GM23338 (cell line): ENCODE data around the gene LINC00305. TPM values are rescaled to one million over a fixed set of nuclear protein-coding genes. Genes with fewer than 3 reads are reported as not detected.

Source experiments
- ATAC-seq: fragments of 200-7000 bp; cut with Tn5 transposase; 3 replicates; pipeline ENCODE4 v1.9.1; 2020
- DNase-seq: peaks from one replicate; pipeline ENCODE4 v3.0.0-alpha.2; 2015; ENCODE audit warnings: low spot score
- H2AFZ ChIP-seq: fragments of 200-600 bp; sonication (generic); 2 replicates; pipeline ENCODE4 v1.8.0; 2016; ENCODE audit warnings: antibody characterized with exemption, mild to moderate bottlenecking, moderate library complexity
- H3F3A ChIP-seq: fragments of 200-600 bp; sonication (generic); replicated peaks from 2 replicates; pipeline ENCODE4 v1.8.0; 2017; ENCODE audit warnings: antibody characterized with exemption, mixed run types, low read depth
- H3K27ac ChIP-seq: fragments of 200-600 bp; sonication (generic); 2 replicates; pipeline ENCODE4 v1.6.1; 2016; ENCODE audit warnings: low read depth
- H3K27me3 ChIP-seq: fragments of 200-600 bp; sonication (generic); 2 replicates; pipeline ENCODE4 v1.8.0; 2016; ENCODE audit warnings: mild to moderate bottlenecking, mixed run types, moderate library complexity; ENCODE audit not compliant: insufficient read depth
- H3K36me3 ChIP-seq: fragments of 200-600 bp; sonication (generic); 2 replicates; pipeline ENCODE4 v1.8.0; 2016; ENCODE audit warnings: mild to moderate bottlenecking; ENCODE audit not compliant: insufficient read depth
- H3K4me1 ChIP-seq: fragments of 200-600 bp; sonication (generic); 2 replicates; pipeline ENCODE4 v1.8.0; 2016; ENCODE audit warnings: mild to moderate bottlenecking, moderate library complexity; ENCODE audit not compliant: insufficient read depth
- H3K4me2 ChIP-seq: fragments of 200-600 bp; sonication (generic); 2 replicates; pipeline ENCODE4 v1.7.1; 2017; ENCODE audit warnings: mixed run types
- H3K4me3 ChIP-seq: fragments of 200-600 bp; sonication (generic); 2 replicates; pipeline ENCODE4 v1.6.1; 2016; ENCODE audit warnings: mixed run types
- H3K79me2 ChIP-seq: fragments of 200-600 bp; sonication (generic); replicated peaks from 2 replicates; pipeline ENCODE4 v1.8.0; 2017; ENCODE audit warnings: mild to moderate bottlenecking; ENCODE audit not compliant: insufficient read depth
- H3K9me2 ChIP-seq: fragments of 200-600 bp; sonication (generic); 2 replicates; pipeline ENCODE4 v1.8.0; 2017; ENCODE audit not compliant: insufficient read depth
- H4K20me1 ChIP-seq: fragments of 200-600 bp; sonication (generic); replicated peaks from 2 replicates; pipeline ENCODE4 v1.8.0; 2017; ENCODE audit warnings: mild to moderate bottlenecking; ENCODE audit not compliant: insufficient read depth
- H3K27ac Mint-ChIP-seq: 2 replicates; pipeline ENCODE4 v1.8.0; 2020; ENCODE audit warnings: inconsistent platforms, mild to moderate bottlenecking, moderate library complexity, mixed read lengths
- H3K27me3 Mint-ChIP-seq: 3 replicates; pipeline ENCODE4 v1.8.0; 2022; ENCODE audit warnings: low read depth, mild to moderate bottlenecking, moderate library complexity, mixed read lengths, inconsistent platforms; ENCODE audit not compliant: insufficient read depth, poor library complexity
- H3K36me3 Mint-ChIP-seq: 3 replicates; pipeline ENCODE4 v1.8.0; 2021; ENCODE audit warnings: low read depth, mild to moderate bottlenecking, inconsistent platforms, moderate library complexity, mixed read lengths
- H3K4me1 Mint-ChIP-seq: 3 replicates; pipeline ENCODE4 v1.8.0; 2020; ENCODE audit warnings: mild to moderate bottlenecking, inconsistent platforms, mixed read lengths
- H3K4me3 Mint-ChIP-seq: 3 replicates; pipeline ENCODE4 v1.8.0; 2021; ENCODE audit warnings: moderate library complexity, mild to moderate bottlenecking, inconsistent platforms, mixed read lengths
- H3K9me3 Mint-ChIP-seq: 3 replicates; pipeline ENCODE4 v1.8.0; 2020; ENCODE audit warnings: moderate library complexity, mild to moderate bottlenecking, inconsistent platforms, mixed read lengths
- CREB1 ChIP-seq: fragments of 250-450 bp; sonication (Bioruptor Pico); IDR thresholded peaks from 2 replicates; pipeline ENCODE4 v1.5.0; 2020; ENCODE audit warnings: low read depth, mild to moderate bottlenecking, moderate library complexity
- ETS1 ChIP-seq: IDR thresholded peaks from 2 replicates; pipeline ENCODE4 v1.6.1; 2016; ENCODE audit warnings: antibody characterized with exemption
- JUNB ChIP-seq: IDR thresholded peaks from one replicate; pipeline ENCODE4 v1.6.1; 2016; ENCODE audit warnings: antibody characterized with exemption; ENCODE audit not compliant: unreplicated experiment
- POLR2AphosphoS5 ChIP-seq: IDR thresholded peaks from 2 replicates; pipeline ENCODE4 v1.6.1; 2016; ENCODE audit warnings: antibody characterized with exemption, low read depth
- ZNF114 ChIP-seq: fragments of 250-450 bp; sonication (Bioruptor Pico); IDR thresholded peaks from 2 replicates; pipeline ENCODE4 v1.5.0; 2020; ENCODE audit warnings: mild to moderate bottlenecking, moderate library complexity
- ZNF331 ChIP-seq: fragments of 250-450 bp; sonication (Bioruptor Pico); IDR thresholded peaks from 2 replicates; pipeline ENCODE4 v1.5.0; 2020; ENCODE audit warnings: low read depth, mild to moderate bottlenecking, moderate library complexity
- ZNF462 ChIP-seq: fragments of 250-450 bp; sonication (Bioruptor Pico); IDR thresholded peaks from 2 replicates; pipeline ENCODE4 v1.5.0; 2020; ENCODE audit warnings: mild to moderate bottlenecking, moderate library complexity
- polyA plus RNA-seq: library from polyadenylated mRNA; unstranded; fragments of >200 nt; fragmentation: Nextera tagmentation; extraction: Ambion mirVana; gene quantifications from 2 replicates; pipeline ENCODE4 v1.2.1, GENCODE V29; 2016
- total RNA-seq: library from RNA; depleted of rRNA; stranded (reverse); fragments of >200 nt; shearing (Covaris generic); gene quantifications from 2 replicates; pipeline ENCODE4 v1.2.3, GENCODE V29; 2014

The LINC00305 gene
- total and polyA plus RNA-seq, 2 experiments from 2014 or later: not detected

- peaks cover 8% of the 10 kb centered on the region for H3K36me3 Mint-ChIP-seq
- no peak for ATAC-seq
These were observed 58.0 kb downstream of the LINC00305 start for GRCh38 chr18:64090876-64091275.

More at GRCh38 chr18:64090876-64091275, 58.0 kb downstream of the LINC00305 start:
- Mint-ChIP-seq H3K4me1 (peaks cover 14% of the 10 kb centered on the region), H3K27ac (no peak overlapping the region), H3K9me3 (peaks cover 17% of the 10 kb centered on the region), H3K4me3 (no peak overlapping the region), H3K27me3 (peaks cover 2% of the 10 kb centered on the region)
- Histone ChIP-seq H3K27me3 (no peaks in the 10 kb centered on the region), H3K36me3 (no peaks in the 10 kb centered on the region), H3K4me1 (no peaks in the 10 kb centered on the region), H4K20me1 (no peaks in the 10 kb centered on the region), H2AFZ (no peak overlapping the region), H3K27ac (no peak overlapping the region), H3K79me2 (no peaks in the 10 kb centered on the region), H3F3A (no peaks in the 10 kb centered on the region), H3K9me2 (0 out of 2 replicates have a peak, but pooled peaks cover 5% of the 10 kb centered on the region), H3K4me3 (no peak overlapping the region), H3K4me2 (no peak overlapping the region)
- no peak for DNase-seq
- TF ChIP-seq POLR2AphosphoS5: no peak
- no peak for TF ChIP-seq CREB1 (CRISPR knock-in tag)
- no peak for TF ChIP-seq ZNF462 (CRISPR knock-in tag)
- TF ChIP-seq ZNF331 (CRISPR knock-in tag): no peak
- TF ChIP-seq JUNB: no peak
- no peak for TF ChIP-seq ZNF114 (CRISPR knock-in tag)
- no peak for TF ChIP-seq ETS1
